K562 (cell line): ENCODE data around the gene LRRC41. TPM values are rescaled to one million over a fixed set of nuclear protein-coding genes. Genes with fewer than 3 reads are reported as not detected.

ENCODE experiments used
- ATAC-seq: fragments of 200-7000 bp; cut with Tn5 transposase; 3 replicates; pipeline ENCODE4 v1.9.1; 2020; ENCODE audit warnings: moderate library complexity
- BruUV-seq: library from RNA; stranded (reverse); fragments of 400-500 nt; replicated peaks from 2 replicates; lab custom pipeline; 2021; lab: Mats Ljungman, UMichigan
- CTCF ChIA-PET: fragments of 300-600 bp; formaldehyde crosslinking; extraction: SDS; loops from one replicate; lab custom pipeline; 2021; ENCODE audit warnings: low intra/inter-chr PET ratio; lab: Yijun Ruan, JAX
- POLR2A ChIA-PET: fragments of 300-600, 350-650 bp; sonication (Branson Sonifier 250); formaldehyde crosslinking; extraction: SDS; loops from one replicate; lab custom pipeline; 2021; ENCODE audit warnings: antibody characterized with exemption, inconsistent platforms; lab: Yijun Ruan, JAX
- DNase-seq, 4 experiments: peaks; one replicate each; pipeline versions ENCODE4 v3.0.0 to v3.0.0-alpha.2; 2011 to 2018; ENCODE audit warnings: low spot score in 3 of 4, mixed read lengths in 3 of 4; ENCODE audit errors: extremely low read depth in 1 of 4
- FAIRE-seq: peaks from 2 replicates; lab custom pipeline; 2011; peaks lifted over from hg19 to GRCh38; lab: Jason Lieb, UNC
- H2AFZ ChIP-seq: 2 replicates; pipeline ENCODE4 v1.6.0; 2011; ENCODE audit warnings: low read depth, low read length, control low read depth, inconsistent platforms
- H3K27ac ChIP-seq: fragments of 200-600 bp; 3 replicates; pipeline ENCODE4 v1.8.0; 2011; ENCODE audit warnings: low read depth, mild to moderate bottlenecking, control low read depth, inconsistent platforms, low read length, moderate library complexity, mixed read lengths; ENCODE audit errors: extremely low read depth
- H3K27me3 ChIP-seq, 2 experiments: fragments of 300-600 bp in 1 of 2; 2 replicates in 1 of 2; 3 replicates in 1 of 2; pipeline versions ENCODE4 v1.6.0 to v1.8.0; 2011; ENCODE audit warnings: inconsistent platforms in 2 of 2, low read length in 2 of 2, mild to moderate bottlenecking in 1 of 2, mixed read lengths in 1 of 2, moderate library complexity in 1 of 2; ENCODE audit not compliant: control insufficient read depth in 2 of 2, insufficient read depth in 2 of 2
- H3K36me3 ChIP-seq: fragments of 300-600 bp; 3 replicates; pipeline ENCODE4 v1.8.0; 2011; ENCODE audit warnings: mild to moderate bottlenecking, low read length, inconsistent platforms; ENCODE audit not compliant: control insufficient read depth, insufficient read depth
- H3K4me1 ChIP-seq, 2 experiments: fragments of 200-600 bp in 1 of 2; replicated peaks in 1 of 2; 2 replicates in 1 of 2; 3 replicates in 1 of 2; pipeline versions ENCODE4 v1.5.1 to v1.8.0; 2011; ENCODE audit warnings: inconsistent platforms in 2 of 2, low read length in 2 of 2, mild to moderate bottlenecking in 1 of 2, mixed read lengths in 1 of 2, moderate library complexity in 1 of 2; ENCODE audit not compliant: control insufficient read depth in 2 of 2, insufficient read depth in 2 of 2
- H3K4me2 ChIP-seq: 2 replicates; pipeline ENCODE4 v1.6.1; 2011; ENCODE audit warnings: low read length, control low read depth, inconsistent platforms, mixed read lengths; ENCODE audit not compliant: insufficient read depth
- H3K4me3 ChIP-seq: fragments of 200-600 bp; sonication (generic), shearing (Covaris generic); 2 replicates; pipeline ENCODE4 v1.5.1; 2016; ENCODE audit warnings: control low read depth, inconsistent platforms
- H3K79me2 ChIP-seq: fragments of 200-600 bp; 3 replicates; pipeline ENCODE4 v1.8.0; 2011; ENCODE audit warnings: low read length, inconsistent platforms; ENCODE audit not compliant: control insufficient read depth, insufficient read depth
- H3K9ac ChIP-seq, 2 experiments: 2 replicates each; pipeline versions ENCODE4 v1.6.0 to v1.6.1; 2011; ENCODE audit warnings: low read depth in 2 of 2, low read length in 2 of 2, control low read depth in 1 of 2, inconsistent platforms in 1 of 2, mild to moderate bottlenecking in 1 of 2, mixed read lengths in 1 of 2; ENCODE audit not compliant: insufficient read depth in 1 of 2
- H3K9me1 ChIP-seq: one replicate; pipeline ENCODE4 v1.6.0; 2011; ENCODE audit warnings: inconsistent platforms, mild to moderate bottlenecking, low read length, moderate library complexity; ENCODE audit not compliant: control insufficient read depth, insufficient read depth
- H3K9me3 ChIP-seq: replicated peaks from 2 replicates; pipeline ENCODE4 v1.5.1; 2011; ENCODE audit warnings: low read depth, low read length, inconsistent platforms; ENCODE audit not compliant: control insufficient read depth, insufficient read depth
- H4K20me1 ChIP-seq: replicated peaks from 2 replicates; pipeline ENCODE4 v1.6.1; 2011; ENCODE audit warnings: low read length, inconsistent platforms, mixed read lengths; ENCODE audit not compliant: control insufficient read depth, insufficient read depth
- CREM ChIP-seq: IDR thresholded peaks from 2 replicates; pipeline ENCODE4 v1.6.1; 2014; ENCODE audit warnings: antibody characterized with exemption, low read depth
- FOXA3 ChIP-seq, 2 experiments: fragments of 450-650 bp in 1 of 2; sonication (generic) in 1 of 2; formaldehyde crosslinking; IDR thresholded peaks in 1 of 2; conservative IDR thresholded peaks in 1 of 2; 2 replicates each; pipeline versions ENCODE4 v1.4.0 to v1.8.0; 2020 to 2022; ENCODE audit warnings: mild to moderate bottlenecking in 2 of 2, missing genetic modification reagents in 1 of 2
- IRF1 ChIP-seq: sonication (generic); formaldehyde crosslinking; IDR thresholded peaks from 2 replicates; pipeline ENCODE4 v1.8.0; 2022; ENCODE audit warnings: missing genetic modification reagents, mild to moderate bottlenecking, borderline replicate concordance
- JUNB ChIP-seq: fragments of 450-650 bp; formaldehyde crosslinking; conservative IDR thresholded peaks from 2 replicates; pipeline ENCODE4 v1.4.0; 2020; ENCODE audit warnings: mild to moderate bottlenecking
- RCOR1 ChIP-seq, 2 experiments: IDR thresholded peaks; 2 replicates each; pipeline ENCODE4 v1.6.1; 2012; ENCODE audit warnings: low read depth in 2 of 2, low read length in 2 of 2, borderline replicate concordance in 1 of 2, improper control_type of control experiment in 1 of 2
- SMC3 ChIP-seq: conservative IDR thresholded peaks from 2 replicates; pipeline ENCODE4 v1.6.1; 2011; ENCODE audit warnings: low read depth, low read length, improper control_type of control experiment; ENCODE audit not compliant: insufficient read depth
- SPI1 ChIP-seq: IDR thresholded peaks from 2 replicates; pipeline ENCODE4 v1.6.1; 2011; ENCODE audit warnings: low read depth, low read length, control low read depth, borderline replicate concordance
- SRF ChIP-seq, 2 experiments: fragments of 250-450, 450-650 bp in 1 of 2; sonication (Bioruptor Pico) in 1 of 2; sonication (generic) in 1 of 2; formaldehyde crosslinking; IDR thresholded peaks; 2 replicates each; pipeline versions ENCODE4 v1.5.0 to v1.5.1; 2020 to 2022; ENCODE audit warnings: mild to moderate bottlenecking in 1 of 2, missing genetic modification reagents in 1 of 2
- STAT5A ChIP-seq: IDR thresholded peaks from 2 replicates; pipeline ENCODE4 v1.6.1; 2012; ENCODE audit warnings: low read length, inconsistent platforms, borderline replicate concordance
- TEAD4 ChIP-seq, 2 experiments: sonication (generic) in 1 of 2; formaldehyde crosslinking in 1 of 2; IDR thresholded peaks; 2 replicates each; pipeline versions ENCODE4 v1.6.1 to v1.8.0; 2012 to 2022; ENCODE audit warnings: borderline replicate concordance in 1 of 2, inconsistent platforms in 1 of 2, low read length in 1 of 2, mild to moderate bottlenecking in 1 of 2, missing genetic modification reagents in 1 of 2
- ZNF609 ChIP-seq: sonication (generic); formaldehyde crosslinking; IDR thresholded peaks from 2 replicates; pipeline ENCODE4 v1.8.1; 2023; ENCODE audit warnings: missing genetic modification reagents, mild to moderate bottlenecking, borderline replicate concordance
- ZSCAN29 ChIP-seq: fragments of 450-650 bp; IDR thresholded peaks from 2 replicates; pipeline ENCODE4 v1.6.1; 2017
- WGBS: fragments of 100-300 bp; shearing (Covaris generic); methylation state at CpG from one replicate; pipeline ENCODE4 v1.1.6; 2016; ENCODE audit warnings: low coverage, mixed read lengths; ENCODE audit not compliant: insufficient coverage; ENCODE audit errors: missing lambda C conversion rate; 5-methylcytosine and 5-hydroxymethylcytosine counted together
- in situ Hi-C: fragments of 300-500 bp; cut with MboI; formaldehyde crosslinking; loops from 4 replicates; pipeline ENCODE4 v1.15.0; 2018; ENCODE audit warnings: inconsistent platforms, mixed read lengths
- intact Hi-C: fragments of 100-400 bp; cut with micrococcal nuclease; formaldehyde crosslinking; loops from 2 replicates; pipeline ENCODE4 v1.14.2; 2022
- polyA plus RNA-seq, 8 experiments: library from polyadenylated mRNA; depleted of rRNA in 4 of 8; stranded (reverse) in 5 of 8; unstranded in 3 of 8; fragments of >200 nt; fragmentation: Nextera tagmentation in 2 of 8; fragmentation: Illumina TruSeq in 1 of 8; extraction: Ambion mirVana in 2 of 8; extraction: Trizol in 1 of 8; gene quantifications; 2 replicates each; pipeline versions ENCODE4 v1.2.1 to v1.2.3, GENCODE V29; 2011 to 2014; ENCODE audit warnings: inconsistent platforms in 1 of 8, missing spikeins in 1 of 8
- total RNA-seq, 7 experiments: library from RNA; depleted of rRNA in 6 of 7; stranded (reverse); fragments of >200 nt in 6 of 7; fragmentation: Illumina TruSeq in 2 of 7; extraction: Trizol in 2 of 7; gene quantifications; 2 replicates each; pipeline versions ENCODE4 v1.2.1 to v1.2.3, GENCODE V29; 2011 to 2021; ENCODE audit warnings: low replicate concordance in 1 of 7

LRRC41 gene
- total and polyA plus RNA-seq, 9 of the 15 experiments (the other 6 are each of a cell fraction or from before 2014, with no cell fraction given): 10.5 to 64.7 (median 44.2) TPM

GRCh38 chr1:46334030-46334384 lies 30.6 kb upstream of the LRRC41 start (continued):
- TF ChIP-seq IRF1 (CRISPR knock-in tag): no peak

GRCh38 chr1:46333300-46334029 lies 30.0 kb upstream of the LRRC41 start:
- FAIRE-seq (peak; percentile 86), ATAC-seq (peak; percentile 98), DNase-seq (peak in 2 of 4 experiments; percentile 71 to 77)
- no TSS peak for BruUV-seq
- WGBS: 40% methylated on average over 9 of the region's 9 CpGs
- ChIA-PET POLR2A (interaction anchor here (0.6 to 2.7 kb wide), 19 partner anchors 10 to 271 kb away, joined by 3 to 19 read pairs (median 4); partner anchors contain the start of genes LRRC41, MKNK1, RAD54L and UQCRH), CTCF (interaction anchor here (1.9 to 2.7 kb wide), 2 partner anchors 15 to 196 kb away, joined by 8 to 23 read pairs; no protein-coding TSS in a partner anchor)
- Histone ChIP-seq H3K9ac (no peak overlapping the region), H3K4me1 (peaks cover 2 to 5% of the 10 kb centered on the region in 2 experiments; a peak in 4 of 5 replicates), H3K9me1 (no peaks in the 10 kb centered on the region), H3K9me3 (no peaks in the 10 kb centered on the region), H3K79me2 (no peaks in the 10 kb centered on the region), H4K20me1 (no peaks in the 10 kb centered on the region), H3K36me3 (no peaks in the 10 kb centered on the region), H2AFZ (peak overlapping the region; percentile 43; the same call in 1 of the 2 replicates), H3K27me3 (no peaks in the 10 kb centered on the region), H3K4me2 (no peak overlapping the region), H3K4me3 (no peak overlapping the region), H3K27ac (no peak overlapping the region)
- intact Hi-C loops (loop anchor here (1.0 to 5.0 kb wide), 3 partner anchors 15 to 195 kb away; no protein-coding TSS in a partner anchor), in situ Hi-C loops (no loop called here)
- TF ChIP-seq STAT5A (0 out of 2 replicates have a peak, but pooled peaks have one; percentile 16), TEAD4 (IDR thresholded peaks at IDR 0.05; ENCODE audit: low read length) (0 out of 2 replicates have a peak, but pooled peaks have one; percentile 6), TEAD4 (CRISPR knock-in tag; IDR thresholded peaks at IDR 0.05; ENCODE audit: borderline replicate concordance) (no peak), ZNF609 (CRISPR knock-in tag) (no peak), SMC3 (peak; percentile 36; the same call in 1 of the 2 replicates), SRF (CRISPR knock-in tag; IDR thresholded peaks at IDR 0.05) (no peak), CREM (peak; percentile 22; the same call in 1 of the 2 replicates), FOXA3 (CRISPR knock-in tag; conservative IDR thresholded peaks at IDR 0.05 in 1 of 2, IDR thresholded peaks at IDR 0.05 in 1 of 2) (peak in 1 of 2 experiments; percentile 62; a peak in 1 of 4 replicates), RCOR1 (IDR thresholded peaks at IDR 0.05; ENCODE audit: borderline replicate concordance in 1 of 2, low read depth in 2 of 2, low read length in 2 of 2) (0 out of 4 replicates have a peak, but pooled peaks of 1 of the 2 experiments have one; percentile 59), SPI1 (peak; percentile 45; the same call in 1 of the 2 replicates), ZSCAN29 (no peak), JUNB (CRISPR knock-in tag) (no peak)
